ENCODE data around the gene RP9. TPM values are rescaled to one million over a fixed set of nuclear protein-coding genes. Genes with fewer than 3 reads are reported as not detected.

RP9 gene
- total and polyA plus RNA-seq, 2 of the 13 experiments (the other 11 are each of a cell fraction or from before 2014, with no cell fraction given), result 14.2 to 18.6 TPM

GRCh38 chr7:33055158-33055557, 54.0 kb downstream of the RP9 start:
- TF ChIP-seq BRD4 (CRISPR knock-in tag; IDR thresholded peaks at IDR 0.05) (no peak), ZNF83 (CRISPR knock-in tag; IDR thresholded peaks at IDR 0.05; ENCODE audit: borderline replicate concordance) (no peak), BCL6 (CRISPR knock-in tag; IDR thresholded peaks at IDR 0.05) (no peak), ZFP90 (CRISPR knock-in tag; IDR thresholded peaks at IDR 0.05; ENCODE audit: borderline replicate concordance) (no peak), THAP9 (CRISPR knock-in tag; IDR thresholded peaks at IDR 0.05; ENCODE audit: borderline replicate concordance) (no peak), U2AF1 (optimal IDR thresholded peaks at IDR 0.05; ENCODE audit: low read depth, low read length) (no peak), ISL2 (CRISPR knock-in tag; IDR thresholded peaks at IDR 0.05) (no peak), RARA (CRISPR knock-in tag; IDR thresholded peaks at IDR 0.05) (no peak), ZNF816 (CRISPR knock-in tag; IDR thresholded peaks at IDR 0.05; ENCODE audit: borderline replicate concordance) (no peak), TCF7 (IDR thresholded peaks at IDR 0.05; ENCODE audit: low read depth) (no peak), SOX13 (IDR thresholded peaks at IDR 0.05) (no peak), SOX13 (CRISPR knock-in tag; conservative IDR thresholded peaks at IDR 0.05 in 1 of 2, IDR thresholded peaks at IDR 0.05 in 1 of 2) (no peak), ZNF580 (CRISPR knock-in tag; IDR thresholded peaks at IDR 0.05; ENCODE audit: borderline replicate concordance, low read depth) (no peak), MAFG (CRISPR knock-in tag; IDR thresholded peaks at IDR 0.05) (no peak), TRIM22 (IDR thresholded peaks at IDR 0.05) (no peak), ZNF256 (CRISPR knock-in tag; conservative IDR thresholded peaks at IDR 0.05) (no peak), RBAK (CRISPR knock-in tag; IDR thresholded peaks at IDR 0.05) (no peak)
- no peak for DNase-seq (ENCODE audit: low spot score)
- Histone ChIP-seq H3K4me2 (ENCODE audit: low read depth, low read length) (peak overlapping the region; percentile 1; the same call in 1 of the 2 replicates), H2AFZ (ENCODE audit: low read length) (no peak overlapping the region), H3K27me3 (ENCODE audit: control insufficient read depth in 1 of 2, insufficient read depth in 2 of 2, low read length in 2 of 2) (no peaks in the 10 kb centered on the region), H3K9ac (ENCODE audit: insufficient read depth, low read depth, low read length) (no peak overlapping the region), H3K36me3 (replicated peaks in 1 of 2; ENCODE audit: control insufficient read depth in 1 of 2, insufficient read depth in 2 of 2, low read length in 2 of 2) (no peaks in the 10 kb centered on the region; a peak in 1 of 5 replicates), H3K27ac (ENCODE audit: extremely low read length, insufficient read depth, low read length) (no peak overlapping the region), H4K20me1 (ENCODE audit: insufficient read depth, low read length) (peaks cover 9% of the 10 kb centered on the region), H3K79me2 (ENCODE audit: insufficient read depth, low read length) (peaks cover 94% of the 10 kb centered on the region), H3K4me1 (ENCODE audit: insufficient read depth, low read length) (peaks cover 54% of the 10 kb centered on the region), H3K9me3 (ENCODE audit: low read length) (no peaks in the 10 kb centered on the region), H3K4me3 (replicated peaks in 1 of 3; ENCODE audit: insufficient read depth in 1 of 3, low read depth in 2 of 3, low read length in 3 of 3) (no peak overlapping the region)
- FAIRE-seq, result no peak
- no peak for ATAC-seq
- CTCF ChIA-PET (ENCODE audit: low intra/inter-chr PET ratio, low total read pairs), result no interaction called here
- intact Hi-C loops (cut with micrococcal nuclease; ENCODE audit: unreplicated experiment), result no loop called here
- in situ Hi-C loops (cut with HindIII; ENCODE audit: extremely low pct_ligation_motif_present, low pct_unique_long_range_greater_than_20kb), result no loop called here
- WGBS (ENCODE audit: low lambda C conversion rate), result 97% methylated on average over 5 of the region's 5 CpGs
- no TSS peak for BruUV-seq (replicated peaks)
- POLR2A ChIA-PET, result interaction anchor here (1.4 kb wide), 1 partner anchor 53 kb away, joined by 3 read pairs; no protein-coding TSS in a partner anchor
